ENCODE results near the gene KRT86. TPM values are rescaled to one million over a fixed set of nuclear protein-coding genes. Genes with fewer than 3 reads are reported as not detected.

KRT86 gene
- total and polyA plus RNA-seq, 9 donors: 0.04 to 0.34 (median 0.22) TPM; not detected in 1

GRCh38 chr12:52327052-52327829, 52.8 kb downstream of the KRT86 start:
- H3K4me1 ChIP-seq (ENCODE audit: control insufficient read depth, insufficient read depth, low read length): no peaks in the 10 kb centered on the region
- no peaks in the 10 kb centered on the region for H3K9me3 ChIP-seq (replicated peaks; ENCODE audit: control insufficient read depth, low read depth, low read length)
- no peak overlapping the region for H3K27ac ChIP-seq (ENCODE audit: low read length)
- peaks cover 22% of the 10 kb centered on the region for H3K27me3 ChIP-seq (ENCODE audit: control insufficient read depth, insufficient read depth, low read length)
- WGBS (ENCODE audit: insufficient coverage): 33% methylated on average over 7 of the region's 11 CpGs
- no peaks in the 10 kb centered on the region for H3K36me3 ChIP-seq (ENCODE audit: control insufficient read depth, insufficient read depth, low read length)
- no peak overlapping the region for H3K4me3 ChIP-seq (ENCODE audit: low read length)
- DNase-seq: peak; percentile 56

DNA sequence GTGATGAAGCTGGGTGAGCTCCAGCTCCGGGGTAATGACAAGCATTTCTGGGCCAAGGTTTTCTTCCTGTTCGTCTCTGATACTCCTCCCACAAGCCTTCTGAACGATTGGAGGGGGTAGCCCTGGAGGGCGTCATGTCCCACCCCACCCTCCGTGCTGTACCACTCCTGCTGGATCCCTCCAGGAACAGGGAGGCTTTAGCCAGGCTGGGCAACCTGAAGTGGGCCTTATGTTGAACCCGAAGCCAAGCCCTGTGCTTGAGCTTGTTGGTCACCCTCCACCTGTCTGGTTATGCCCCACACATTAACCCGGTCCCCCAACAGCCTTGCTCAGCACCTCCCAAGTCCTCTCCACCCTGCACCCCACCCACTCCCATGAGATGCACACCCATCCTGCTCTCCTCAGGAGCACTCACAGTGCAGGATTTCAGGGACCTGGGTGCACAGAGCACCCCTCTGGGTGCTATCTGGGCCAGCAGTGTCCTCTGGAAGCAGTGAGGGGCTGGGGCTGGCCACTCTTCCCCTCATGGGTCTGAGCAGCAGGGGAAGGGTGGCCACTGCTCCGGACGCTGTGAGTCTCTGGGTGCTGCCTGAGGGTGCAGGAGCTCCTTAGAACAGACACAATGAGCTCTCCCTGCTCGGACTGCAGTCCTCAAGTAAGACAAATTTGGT, 53.5 kb downstream of the KRT86 start:
- H3K27me3 ChIP-seq (ENCODE audit: control insufficient read depth, insufficient read depth, low read length): peaks cover 16% of the 10 kb centered on the region

DNA sequence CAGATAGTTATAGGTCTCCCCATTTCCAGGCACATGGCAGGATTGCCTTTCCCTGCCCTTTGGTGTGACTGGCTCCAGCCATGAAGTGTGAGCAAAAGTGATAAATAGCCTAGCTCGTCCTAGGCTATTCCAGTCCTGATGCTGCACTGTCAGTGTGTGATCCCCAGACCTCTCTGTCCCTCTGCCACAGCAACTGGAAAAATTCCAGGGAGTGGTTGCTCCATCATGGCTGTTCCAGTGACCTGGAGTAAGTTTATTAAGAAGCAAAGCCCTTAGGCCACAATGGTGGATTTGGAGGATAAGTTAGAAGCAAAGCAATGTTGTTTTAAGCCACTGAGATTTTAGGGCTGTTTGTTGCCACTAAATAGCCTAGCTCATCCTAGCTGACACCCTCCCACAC, 56.6 kb downstream of the KRT86 start:
- H3K27ac ChIP-seq (ENCODE audit: low read length): no peak overlapping the region
- WGBS (ENCODE audit: insufficient coverage): 50% methylated on average over 1 of the region's 1 CpG
- H3K4me1 ChIP-seq (ENCODE audit: control insufficient read depth, insufficient read depth, low read length): no peaks in the 10 kb centered on the region
- H3K9me3 ChIP-seq (replicated peaks; ENCODE audit: control insufficient read depth, low read depth, low read length): peaks cover 7% of the 10 kb centered on the region
- no peaks in the 10 kb centered on the region for H3K36me3 ChIP-seq (ENCODE audit: control insufficient read depth, insufficient read depth, low read length)
- DNase-seq: no peak
- peaks cover 13% of the 10 kb centered on the region for H3K27me3 ChIP-seq (ENCODE audit: control insufficient read depth, insufficient read depth, low read length)
- no peak overlapping the region for H3K4me3 ChIP-seq (ENCODE audit: low read length)

More for the DNA sequence above, 53.5 kb downstream of the KRT86 start:
- DNase-seq: no peak
- no peaks in the 10 kb centered on the region for H3K36me3 ChIP-seq (ENCODE audit: control insufficient read depth, insufficient read depth, low read length)
- WGBS (ENCODE audit: insufficient coverage): 74% methylated on average over 8 of the region's 10 CpGs
- H3K4me3 ChIP-seq (ENCODE audit: low read length): no peak overlapping the region
- H3K4me1 ChIP-seq (ENCODE audit: control insufficient read depth, insufficient read depth, low read length): no peaks in the 10 kb centered on the region
- H3K27ac ChIP-seq (ENCODE audit: low read length): no peak overlapping the region
- no peaks in the 10 kb centered on the region for H3K9me3 ChIP-seq (replicated peaks; ENCODE audit: control insufficient read depth, low read depth, low read length)

DNA sequence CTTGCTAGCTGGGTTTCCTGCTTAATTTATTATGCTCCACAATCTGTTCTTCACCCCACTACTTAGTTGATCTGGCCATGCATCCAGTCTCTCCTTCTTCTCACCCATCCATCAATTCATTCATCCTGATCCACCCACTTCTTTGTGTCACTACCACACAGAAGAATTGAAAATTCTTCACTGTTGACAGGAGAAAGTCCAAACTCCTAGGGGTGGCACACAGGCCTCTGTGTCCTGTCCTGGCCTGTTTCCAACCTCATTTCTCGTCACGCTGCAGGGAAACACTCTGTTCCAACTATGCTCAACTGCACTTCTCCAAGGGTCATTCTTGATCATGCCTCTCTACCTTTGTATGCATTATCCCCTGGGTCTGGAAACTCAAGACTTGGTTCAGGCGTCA, 57.4 kb downstream of the KRT86 start:
- Histone ChIP-seq H3K9me3 (replicated peaks; ENCODE audit: control insufficient read depth, low read depth, low read length) (peaks cover 7% of the 10 kb centered on the region), H3K4me1 (ENCODE audit: control insufficient read depth, insufficient read depth, low read length) (no peaks in the 10 kb centered on the region), H3K4me3 (ENCODE audit: low read length) (no peak overlapping the region), H3K36me3 (ENCODE audit: control insufficient read depth, insufficient read depth, low read length) (no peaks in the 10 kb centered on the region), H3K27me3 (ENCODE audit: control insufficient read depth, insufficient read depth, low read length) (peaks cover 13% of the 10 kb centered on the region), H3K27ac (ENCODE audit: low read length) (no peak overlapping the region)
- DNase-seq: no peak
- 71% methylated on average over 2 of the region's 3 CpGs for WGBS (ENCODE audit: insufficient coverage)

GRCh38 chr12:52332381-52332780, 57.9 kb downstream of the KRT86 start:
- WGBS (ENCODE audit: insufficient coverage): 100% methylated on average over 1 of the region's 1 CpG
- Histone ChIP-seq H3K4me1 (ENCODE audit: control insufficient read depth, insufficient read depth, low read length) (no peaks in the 10 kb centered on the region), H3K27me3 (ENCODE audit: control insufficient read depth, insufficient read depth, low read length) (peaks cover 13% of the 10 kb centered on the region), H3K36me3 (ENCODE audit: control insufficient read depth, insufficient read depth, low read length) (no peaks in the 10 kb centered on the region), H3K4me3 (ENCODE audit: low read length) (no peak overlapping the region), H3K27ac (ENCODE audit: low read length) (no peak overlapping the region), H3K9me3 (replicated peaks; ENCODE audit: control insufficient read depth, low read depth, low read length) (peaks cover 7% of the 10 kb centered on the region)
- no peak for DNase-seq

DNA sequence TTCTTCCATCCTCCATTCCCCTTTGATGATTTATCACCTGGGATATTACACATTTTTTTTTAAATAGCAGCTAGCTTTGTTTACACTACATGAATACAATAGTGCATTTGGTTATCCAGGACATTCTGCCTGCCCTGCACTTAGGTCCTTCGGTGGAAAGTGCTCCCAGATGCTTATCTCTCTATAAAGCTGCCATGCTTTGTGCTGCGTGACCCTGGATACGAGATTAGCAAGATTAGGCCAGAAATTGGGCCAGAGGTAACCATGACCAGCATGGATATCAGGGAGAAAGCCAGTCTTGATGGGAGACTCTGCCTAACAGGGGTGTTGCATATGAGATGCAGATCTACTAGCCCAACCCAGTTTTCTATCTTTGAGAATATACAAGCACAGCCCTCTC, 58.9 kb downstream of the KRT86 start:
- H3K36me3 ChIP-seq (ENCODE audit: control insufficient read depth, insufficient read depth, low read length): no peaks in the 10 kb centered on the region
- H3K27me3 ChIP-seq (ENCODE audit: control insufficient read depth, insufficient read depth, low read length): peaks cover 13% of the 10 kb centered on the region
- 42% methylated on average over 2 of the region's 3 CpGs for WGBS (ENCODE audit: insufficient coverage)
- no peak overlapping the region for H3K4me3 ChIP-seq (ENCODE audit: low read length)
- no peak overlapping the region for H3K27ac ChIP-seq (ENCODE audit: low read length)
- H3K4me1 ChIP-seq (ENCODE audit: control insufficient read depth, insufficient read depth, low read length): no peaks in the 10 kb centered on the region
- peaks cover 7% of the 10 kb centered on the region for H3K9me3 ChIP-seq (replicated peaks; ENCODE audit: control insufficient read depth, low read depth, low read length)
- no peak for DNase-seq

GRCh38 chr12:52334185-52334584, 59.7 kb downstream of the KRT86 start:
- no CpG with 5 or more reads among the region's 3 CpGs for WGBS (ENCODE audit: insufficient coverage)

GRCh38 chr12:52335598-52336262, 61.3 kb downstream of the KRT86 start:
- 95% methylated on average over 2 of the region's 4 CpGs for WGBS (ENCODE audit: insufficient coverage)
- Histone ChIP-seq H3K27ac (ENCODE audit: low read length) (no peak overlapping the region), H3K36me3 (ENCODE audit: control insufficient read depth, insufficient read depth, low read length) (no peaks in the 10 kb centered on the region), H3K27me3 (ENCODE audit: control insufficient read depth, insufficient read depth, low read length) (peaks cover 13% of the 10 kb centered on the region), H3K4me1 (ENCODE audit: control insufficient read depth, insufficient read depth, low read length) (no peaks in the 10 kb centered on the region), H3K9me3 (replicated peaks; ENCODE audit: control insufficient read depth, low read depth, low read length) (peaks cover 7% of the 10 kb centered on the region), H3K4me3 (ENCODE audit: low read length) (no peak overlapping the region)
- DNase-seq: peak; percentile 20

More at GRCh38 chr12:52334185-52334584, 59.7 kb downstream of the KRT86 start:
- Histone ChIP-seq H3K4me1 (ENCODE audit: control insufficient read depth, insufficient read depth, low read length) (no peaks in the 10 kb centered on the region), H3K9me3 (replicated peaks; ENCODE audit: control insufficient read depth, low read depth, low read length) (peaks cover 7% of the 10 kb centered on the region), H3K27me3 (ENCODE audit: control insufficient read depth, insufficient read depth, low read length) (peaks cover 10% of the 10 kb centered on the region), H3K27ac (ENCODE audit: low read length) (no peak overlapping the region), H3K36me3 (ENCODE audit: control insufficient read depth, insufficient read depth, low read length) (no peaks in the 10 kb centered on the region), H3K4me3 (ENCODE audit: low read length) (no peak overlapping the region)
- no peak for DNase-seq

DNA sequence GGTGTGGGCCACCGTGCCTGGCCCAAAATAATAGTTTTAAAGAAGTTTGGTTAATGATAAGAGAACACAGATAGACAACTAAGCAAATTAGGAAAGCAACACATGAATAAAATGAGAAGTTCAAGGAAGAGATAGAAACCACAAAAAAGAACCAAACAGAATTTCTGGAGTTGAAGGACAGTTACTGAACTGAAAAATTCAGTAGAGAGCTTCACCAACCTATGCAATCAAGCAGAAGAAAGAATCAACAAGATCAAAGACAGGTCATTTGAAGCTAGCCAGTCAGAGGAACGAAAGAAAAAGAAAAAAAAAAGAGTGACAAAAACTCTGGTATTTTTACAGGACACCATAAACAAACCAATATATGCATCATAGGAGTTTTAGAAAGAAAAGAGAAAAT, 62.2 kb downstream of the KRT86 start:
- peaks cover 9% of the 10 kb centered on the region for H3K27me3 ChIP-seq (ENCODE audit: control insufficient read depth, insufficient read depth, low read length)
- DNase-seq: no peak
- no peaks in the 10 kb centered on the region for H3K36me3 ChIP-seq (ENCODE audit: control insufficient read depth, insufficient read depth, low read length)
- no peaks in the 10 kb centered on the region for H3K4me1 ChIP-seq (ENCODE audit: control insufficient read depth, insufficient read depth, low read length)
- peaks cover 7% of the 10 kb centered on the region for H3K9me3 ChIP-seq (replicated peaks; ENCODE audit: control insufficient read depth, low read depth, low read length)
- H3K4me3 ChIP-seq (ENCODE audit: low read length): no peak overlapping the region
- no CpG with 5 or more reads among the region's 2 CpGs for WGBS (ENCODE audit: insufficient coverage)
- H3K27ac ChIP-seq (ENCODE audit: low read length): no peak overlapping the region

GRCh38 chr12:52337054-52337453, 62.6 kb downstream of the KRT86 start:
- no peaks in the 10 kb centered on the region for H3K4me1 ChIP-seq (ENCODE audit: control insufficient read depth, insufficient read depth, low read length)
- no peaks in the 10 kb centered on the region for H3K36me3 ChIP-seq (ENCODE audit: control insufficient read depth, insufficient read depth, low read length)
- no peak for DNase-seq
- H3K27ac ChIP-seq (ENCODE audit: low read length): no peak overlapping the region
- no CpG with 5 or more reads among the region's 1 CpG for WGBS (ENCODE audit: insufficient coverage)
- H3K4me3 ChIP-seq (ENCODE audit: low read length): no peak overlapping the region
- peaks cover 7% of the 10 kb centered on the region for H3K9me3 ChIP-seq (replicated peaks; ENCODE audit: control insufficient read depth, low read depth, low read length)
- peaks cover 9% of the 10 kb centered on the region for H3K27me3 ChIP-seq (ENCODE audit: control insufficient read depth, insufficient read depth, low read length)

Data from muscle of leg (tissue), 11 donors.